Forelimb muscle (tissue), 1 donor: ENCODE data around the gene KCNK2. TPM values are rescaled to one million over a fixed set of nuclear protein-coding genes. Genes with fewer than 3 reads are reported as not detected.

Experiments
- DNase-seq: peaks from one replicate; pipeline ENCODE4 v3.0.0-alpha.2; 2013; ENCODE audit warnings: low read depth
- polyA plus RNA-seq: library from polyadenylated mRNA; unstranded; fragments of 120-200 nt; gene quantifications from one replicate; pipeline ENCODE4 v1.2.1, GENCODE V29; 2013; ENCODE audit not compliant: insufficient read length

KCNK2 gene
- polyA plus RNA-seq, 1 donor, result 2.5 TPM

DNA sequence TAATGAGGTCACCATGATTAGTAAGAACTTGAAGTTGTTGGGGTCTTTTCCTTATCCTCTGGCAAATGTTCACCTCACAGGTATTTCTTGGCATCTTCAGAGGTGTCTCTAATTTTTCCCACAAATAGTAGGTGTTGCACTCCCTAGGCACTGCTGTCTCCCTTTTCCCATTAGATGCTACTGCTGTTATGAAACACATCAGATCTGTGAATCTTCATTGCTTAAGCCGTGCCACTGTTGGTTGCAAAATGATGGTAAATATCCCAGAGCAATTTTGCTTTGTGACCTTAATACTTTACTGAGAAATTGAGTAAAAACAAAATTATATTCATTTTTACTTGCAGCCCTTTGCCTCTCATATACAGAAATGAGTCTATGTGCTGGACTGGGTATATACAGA lies 169.6 kb downstream of the KCNK2 start:
- no peak for DNase-seq

DNA sequence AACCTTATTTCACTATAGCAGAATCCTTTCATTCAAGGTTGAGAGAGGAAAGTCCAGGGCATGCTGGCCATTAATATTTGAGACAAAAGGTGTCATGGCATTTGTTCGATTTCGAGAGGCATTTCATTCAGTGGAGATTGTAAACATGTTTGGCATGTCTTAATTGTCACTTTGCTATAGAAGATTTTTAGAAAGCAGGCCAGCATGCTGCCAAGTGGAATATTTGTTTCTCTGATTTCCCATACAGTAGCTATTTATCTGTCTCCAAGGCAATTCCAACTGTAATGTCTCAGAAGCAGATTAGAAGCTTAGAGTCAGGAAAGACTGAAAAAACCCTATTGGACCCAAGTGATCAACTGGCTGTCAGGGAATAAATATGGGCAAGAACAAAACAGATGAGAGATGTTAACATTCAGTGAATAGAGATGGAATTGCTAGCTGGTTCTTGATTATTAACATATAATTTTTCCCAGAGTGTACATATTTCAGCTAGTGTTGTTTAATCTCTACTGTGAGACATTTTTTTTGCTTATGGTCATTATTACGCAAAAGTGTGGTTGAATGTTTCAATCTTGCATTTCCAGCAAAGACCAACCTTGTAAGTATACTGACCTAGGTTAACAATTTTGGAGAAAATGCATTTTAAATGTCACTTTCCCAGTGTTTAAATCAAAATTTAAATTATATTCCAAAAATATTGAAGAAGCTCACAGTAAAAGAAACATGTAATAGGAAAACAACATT lies 174.6 kb downstream of the KCNK2 start:
- no peak for DNase-seq

DNA sequence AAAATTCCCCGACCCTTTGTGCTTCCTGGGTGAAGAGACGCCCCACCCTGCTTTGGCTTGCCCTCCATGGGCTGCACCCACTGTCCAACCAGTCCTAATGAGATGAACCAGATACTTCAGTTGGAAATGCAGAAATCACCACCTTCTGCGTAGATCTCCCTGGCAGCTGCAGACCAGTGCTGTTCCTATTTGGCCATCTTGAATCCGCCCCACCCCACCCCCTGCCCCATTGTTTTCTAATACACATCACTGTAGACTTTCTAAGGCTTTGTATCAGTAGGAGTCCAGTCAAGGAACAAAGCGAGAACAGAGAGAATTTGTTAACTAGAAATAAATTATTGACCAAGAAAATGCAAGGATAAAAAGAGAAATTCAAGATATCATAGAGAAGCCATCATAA lies 178.2 kb downstream of the KCNK2 start:
- DNase-seq, result no peak

DNA sequence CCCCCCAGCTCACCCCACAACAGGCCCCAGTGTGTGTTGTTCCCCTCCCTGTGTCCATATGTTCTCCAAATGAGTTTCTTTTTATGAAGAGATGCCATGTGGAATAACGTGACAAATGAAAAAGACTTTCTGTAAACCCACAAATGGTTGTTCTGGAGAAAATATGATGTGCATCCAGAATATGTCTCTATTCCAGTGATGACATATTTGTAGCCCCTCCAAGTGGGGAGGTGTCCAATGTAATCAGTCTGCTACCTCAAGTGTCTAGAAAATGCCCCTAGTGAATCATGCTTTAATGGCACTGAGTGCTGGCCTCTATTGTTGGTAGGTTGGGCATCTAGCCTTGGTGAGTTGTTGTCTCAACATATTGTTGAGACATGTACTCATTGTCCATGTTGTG lies 179.6 kb downstream of the KCNK2 start:
- no peak for DNase-seq

DNA sequence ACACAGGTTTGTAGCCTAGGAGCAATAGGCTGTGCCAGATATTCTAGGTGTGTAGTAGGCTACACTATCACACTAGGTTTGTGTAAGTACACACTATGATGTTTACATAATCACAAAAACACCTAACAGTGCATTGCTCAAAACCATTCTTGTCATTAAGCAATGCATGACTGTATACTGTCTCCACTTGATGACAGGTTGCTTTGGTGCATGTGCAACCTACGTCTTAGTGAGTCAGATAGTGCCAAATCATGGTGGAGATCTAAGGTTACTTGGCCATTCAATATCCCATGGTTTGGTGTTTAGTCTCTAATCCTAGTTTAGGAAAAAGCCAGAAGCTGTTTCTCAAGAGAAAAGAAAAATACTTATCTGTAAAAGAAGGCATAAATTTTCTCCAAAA lies 181.1 kb downstream of the KCNK2 start:
- DNase-seq, result no peak

DNA sequence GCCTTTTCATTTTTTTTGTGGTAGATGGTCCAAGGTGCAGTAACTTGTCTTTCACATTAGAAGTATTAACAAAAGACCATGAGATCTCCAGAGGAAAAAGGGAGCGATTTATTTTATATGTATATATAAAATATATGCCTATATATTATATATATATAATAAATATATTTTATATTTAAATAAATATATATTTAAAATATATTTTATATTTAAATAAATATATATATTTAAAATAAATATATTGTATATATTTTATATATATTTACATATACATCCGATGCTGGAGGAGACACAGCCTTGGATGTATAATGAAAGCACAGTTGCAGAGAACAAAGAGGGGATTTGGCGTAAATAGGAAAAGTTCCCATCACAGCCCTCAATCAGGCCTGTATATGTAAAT lies 182.1 kb downstream of the KCNK2 start:
- DNase-seq, result no peak

DNA sequence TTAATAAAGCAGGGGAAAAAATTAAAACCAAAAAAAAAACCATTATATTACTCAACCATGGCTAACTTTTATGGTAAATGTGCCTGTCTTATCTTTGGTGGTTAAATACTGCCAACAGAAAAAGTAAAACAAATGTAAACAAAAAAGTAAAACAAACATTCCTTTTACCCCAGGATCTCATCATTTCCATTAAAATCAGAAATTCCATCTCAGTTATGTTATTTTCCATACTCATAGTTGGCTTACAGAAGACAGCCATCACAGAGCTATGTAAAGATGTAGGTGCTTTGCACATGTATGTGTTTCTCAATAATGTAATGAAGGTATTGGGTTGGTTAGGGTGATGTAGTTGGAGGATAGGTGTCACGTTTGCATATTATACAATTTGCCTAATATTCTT lies 185.0 kb downstream of the KCNK2 start:
- no peak for DNase-seq

DNA sequence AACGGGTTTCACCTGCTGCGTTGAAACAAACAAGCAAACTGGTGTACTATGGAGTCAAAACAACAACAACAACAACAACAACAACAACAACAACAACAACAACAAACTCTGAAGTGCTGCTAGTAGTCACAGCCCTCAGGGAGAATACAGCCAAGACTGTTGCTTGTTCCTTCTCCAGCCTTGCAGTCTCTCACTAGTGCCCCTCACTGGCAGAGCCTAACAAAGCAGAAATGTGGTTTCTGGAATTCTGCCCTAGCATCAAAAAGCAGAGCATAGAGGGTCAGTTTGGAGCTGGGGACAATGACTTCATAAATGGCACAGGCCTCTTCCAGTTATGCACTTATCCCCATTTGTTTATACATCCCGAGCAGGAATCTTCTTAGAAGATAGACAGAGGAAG lies 187.4 kb downstream of the KCNK2 start:
- no peak for DNase-seq

DNA sequence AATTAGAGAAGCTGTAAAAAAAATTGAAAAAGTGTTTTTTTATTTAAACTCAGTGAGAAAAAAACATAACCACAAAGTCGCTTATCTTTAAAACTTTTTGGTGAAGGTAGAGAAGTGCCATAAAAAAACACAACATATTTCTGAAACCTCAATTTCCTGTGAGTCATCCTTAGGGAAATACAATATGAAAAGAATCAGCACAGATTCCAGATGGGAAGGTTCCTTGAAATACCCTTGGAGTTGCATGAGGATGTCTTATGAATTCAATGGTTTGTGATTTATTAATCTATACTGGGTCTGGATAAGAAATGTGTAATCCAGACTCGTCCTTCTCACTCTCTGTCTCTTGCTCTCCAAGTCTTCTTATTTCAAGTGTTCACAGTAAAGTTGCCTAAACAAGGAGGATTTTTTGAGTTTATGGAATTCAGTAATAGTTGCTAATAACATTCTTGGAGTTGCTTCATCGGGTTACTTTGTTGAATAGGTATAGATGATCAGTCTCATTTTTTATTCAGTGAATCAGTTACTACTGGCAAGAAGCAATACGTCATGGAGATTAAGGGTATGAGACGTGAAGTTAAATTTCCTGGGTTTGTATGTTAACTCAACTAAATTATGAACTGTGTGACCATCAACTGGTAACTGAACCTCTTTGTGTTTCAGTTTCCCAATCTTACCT lies 191.4 kb downstream of the KCNK2 start:
- no peak for DNase-seq

DNA sequence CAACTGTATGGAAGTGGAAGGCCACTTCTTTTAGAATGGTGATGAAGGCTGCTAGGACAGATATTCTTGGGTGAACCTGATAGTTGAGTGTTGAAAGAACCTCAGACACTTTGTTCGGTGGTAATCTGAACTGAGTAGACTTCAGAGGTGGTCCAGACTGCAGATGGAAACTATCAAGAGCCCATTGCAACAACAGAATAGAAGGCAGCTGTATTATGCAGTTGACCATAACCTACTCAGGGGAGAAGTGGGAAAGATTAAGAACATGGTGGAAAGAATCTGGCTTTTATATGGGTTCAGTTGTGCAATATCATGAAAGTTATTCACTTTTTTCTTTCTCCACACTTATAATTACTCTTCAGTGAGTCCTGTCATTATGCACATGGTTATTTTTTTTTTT lies 194.0 kb downstream of the KCNK2 start:
- no peak for DNase-seq

DNA sequence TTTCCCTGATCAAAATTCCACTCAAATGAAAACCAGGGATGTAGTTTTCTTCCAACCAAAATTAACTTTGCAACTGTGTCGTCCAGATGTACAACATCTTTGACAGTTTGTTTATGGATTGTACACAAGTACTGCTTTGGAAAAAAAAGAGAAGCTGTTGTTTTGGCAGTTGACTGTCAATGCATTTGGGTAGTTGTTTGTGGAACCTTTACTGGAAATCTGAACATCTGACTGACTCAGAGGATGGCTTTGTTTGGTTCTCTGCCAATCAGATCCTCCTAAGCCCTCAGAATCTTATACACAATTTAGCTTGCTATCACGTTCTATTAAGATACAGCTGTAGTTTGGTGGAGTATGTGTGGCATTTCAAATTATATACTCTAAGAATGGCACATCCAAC lies 195.0 kb downstream of the KCNK2 start:
- DNase-seq, result no peak

DNA sequence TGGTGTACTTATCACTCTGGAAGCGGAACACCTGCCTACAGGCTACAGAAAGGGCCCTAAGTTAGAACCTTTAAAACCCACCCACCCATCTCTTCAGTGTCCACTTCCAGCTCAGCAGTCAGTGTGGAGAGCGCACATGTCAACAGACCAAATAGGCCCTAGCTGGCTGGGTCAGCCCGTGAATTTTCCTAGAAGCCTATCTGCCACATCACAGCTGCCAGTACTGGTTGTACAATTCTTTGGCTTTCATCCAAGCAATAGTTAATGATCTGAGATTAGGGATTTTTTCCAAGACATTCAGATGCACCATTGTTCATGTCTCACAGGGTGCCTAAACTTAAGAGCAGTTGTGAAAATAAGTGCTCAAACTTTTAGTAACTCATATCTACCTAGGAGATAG lies 197.1 kb downstream of the KCNK2 start:
- no peak for DNase-seq

DNA sequence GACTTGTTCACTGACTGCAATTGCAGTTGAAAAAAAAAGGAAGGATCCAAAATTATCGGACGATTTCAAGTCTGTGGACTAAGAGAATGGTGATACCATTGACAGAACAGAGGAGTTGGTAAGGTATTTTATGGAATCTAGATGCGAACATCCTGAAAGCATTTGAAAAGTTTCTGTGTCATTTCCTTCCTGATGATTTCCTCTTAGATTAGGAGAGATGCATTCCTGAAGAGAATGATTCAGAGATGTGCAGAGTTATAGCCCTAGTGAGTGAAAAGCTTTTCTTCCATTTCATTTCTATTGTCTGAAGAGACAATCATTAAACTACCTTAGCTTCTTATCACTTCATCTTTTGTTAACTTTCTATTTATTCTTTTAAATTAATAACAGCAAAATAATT lies 200.0 kb downstream of the KCNK2 start:
- no peak for DNase-seq

DNA sequence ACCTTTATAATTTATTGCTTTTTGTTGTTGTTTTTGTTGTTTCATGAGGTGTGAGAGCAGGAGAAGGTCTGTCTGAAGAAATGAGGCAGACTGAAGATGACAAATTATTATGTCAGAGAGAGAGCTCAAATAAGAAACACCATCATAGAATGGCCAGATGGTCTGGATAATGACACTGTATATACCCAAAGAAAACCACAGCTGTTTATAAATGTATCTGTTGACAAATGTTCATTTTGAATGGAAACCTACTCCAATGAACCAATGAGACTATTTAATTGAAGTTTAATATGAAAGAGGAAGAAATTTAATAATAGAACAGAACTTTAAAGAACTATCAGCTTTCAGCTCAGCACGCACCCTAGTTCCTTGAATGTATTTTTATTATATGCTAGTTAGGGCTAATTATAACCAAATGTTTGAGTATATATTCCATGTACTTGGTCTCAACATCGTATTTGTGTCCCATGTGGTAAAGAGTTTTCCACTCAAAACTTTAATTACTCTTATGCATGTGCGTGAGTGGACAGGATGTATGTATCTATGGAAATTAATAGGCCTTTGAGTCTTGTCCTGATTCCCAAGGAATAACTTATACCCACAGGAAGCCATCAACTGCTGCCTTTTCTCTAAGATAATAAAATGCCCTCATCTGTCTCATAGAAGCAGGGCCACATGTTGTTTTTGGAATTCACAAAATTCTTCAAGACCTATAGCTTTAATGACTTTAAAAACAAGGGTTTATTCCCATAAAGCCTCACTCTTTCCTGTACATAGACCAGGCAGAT lies 202.7 kb downstream of the KCNK2 start:
- DNase-seq, result peak; percentile 16
